Endometrial microvascular endothelial cells (primary cell): Measurements from ENCODE around the gene SLC6A18. TPM values are rescaled to one million over a fixed set of nuclear protein-coding genes. Genes with fewer than 3 reads are reported as not detected.

Source experiments
- in situ Hi-C: cut with HindIII; loops from 2 replicates; pipeline ENCODE4 v1.10.0; 2017; ENCODE audit warnings: low sequenced_read_pairs, low pct_unique_long_range_greater_than_20kb; ENCODE audit errors: inconsistent ontology term
- total RNA-seq: library from RNA; depleted of rRNA; stranded (reverse); fragments of >200 nt; gene quantifications from one replicate; pipeline ENCODE4 v1.2.3, GENCODE V29; 2015; ENCODE audit errors: inconsistent ontology term

The SLC6A18 gene
- total RNA-seq, 1 donor from 2014 or later, result not detected

- in situ Hi-C loops, result no loop called here
These were observed 39.4 kb upstream of the SLC6A18 start for GRCh38 chr5:1185629-1186350.

- in situ Hi-C loops, result no loop called here
These were observed 38.6 kb upstream of the SLC6A18 start for GRCh38 chr5:1186351-1187233.

- in situ Hi-C loops, result no loop called here
These were observed 37.8 kb upstream of the SLC6A18 start for GRCh38 chr5:1187234-1187949.

GRCh38 chr5:1187950-1188334, 37.2 kb upstream of the SLC6A18 start:
- in situ Hi-C loops, result no loop called here

- in situ Hi-C loops, result no loop called here
These were observed 36.7 kb upstream of the SLC6A18 start for GRCh38 chr5:1188464-1188863.

- in situ Hi-C loops, result no loop called here
These were observed 35.9 kb upstream of the SLC6A18 start for GRCh38 chr5:1189269-1189668.

GRCh38 chr5:1190278-1190677, 34.9 kb upstream of the SLC6A18 start:
- in situ Hi-C loops, result no loop called here

- in situ Hi-C loops, result no loop called here
These were observed 34.3 kb upstream of the SLC6A18 start for GRCh38 chr5:1190837-1191239.

GRCh38 chr5:1192971-1193590, 32.1 kb upstream of the SLC6A18 start:
- in situ Hi-C loops, result no loop called here

- in situ Hi-C loops, result no loop called here
These were observed 31.6 kb upstream of the SLC6A18 start for GRCh38 chr5:1193591-1193985.

GRCh38 chr5:1194378-1194777, 30.8 kb upstream of the SLC6A18 start:
- in situ Hi-C loops, result no loop called here

- in situ Hi-C loops, result no loop called here
These were observed 29.7 kb upstream of the SLC6A18 start for GRCh38 chr5:1195439-1195838.

- in situ Hi-C loops, result no loop called here
These were observed 29.3 kb upstream of the SLC6A18 start for GRCh38 chr5:1195916-1196315.

- in situ Hi-C loops, result no loop called here
These were observed 28.6 kb upstream of the SLC6A18 start for GRCh38 chr5:1196562-1196961.

- in situ Hi-C loops, result no loop called here
These were observed 27.1 kb upstream of the SLC6A18 start for GRCh38 chr5:1197876-1198666.

GRCh38 chr5:1199340-1199648, 25.9 kb upstream of the SLC6A18 start:
- in situ Hi-C loops, result no loop called here

GRCh38 chr5:1199649-1200494, 25.3 kb upstream of the SLC6A18 start:
- in situ Hi-C loops, result no loop called here
